ENCODE measurements around the gene PINLYP.
"Not testable (repeated sequence)": the region's sequence is repeated elsewhere in the genome, so short reads cannot be mapped to it uniquely, and the experiment has no call there.

Gene PINLYP

DNA sequence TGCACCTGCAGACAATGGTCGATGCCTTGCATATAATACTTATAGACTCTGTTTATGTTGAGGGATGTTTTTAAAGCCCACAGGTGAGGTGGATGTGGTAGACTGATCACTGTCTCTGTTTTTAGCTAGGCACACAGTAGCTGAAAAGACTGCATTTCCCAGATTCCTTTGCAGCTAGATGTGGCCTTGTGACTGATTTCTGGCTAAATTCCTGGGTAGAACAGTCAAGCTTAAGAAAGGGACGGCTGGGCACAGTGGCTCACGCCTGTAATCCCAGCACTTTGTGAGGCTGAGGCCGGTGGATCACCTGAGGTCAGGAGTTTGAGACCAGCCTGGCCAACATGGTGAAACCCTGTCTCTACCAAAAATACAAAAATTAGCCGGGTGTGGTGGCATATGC, 24.7 kb downstream of the PINLYP start:
- H3K4me3 ChIP-seq (ENCODE audit: low read depth, low read length): not testable (repeated sequence)

DNA sequence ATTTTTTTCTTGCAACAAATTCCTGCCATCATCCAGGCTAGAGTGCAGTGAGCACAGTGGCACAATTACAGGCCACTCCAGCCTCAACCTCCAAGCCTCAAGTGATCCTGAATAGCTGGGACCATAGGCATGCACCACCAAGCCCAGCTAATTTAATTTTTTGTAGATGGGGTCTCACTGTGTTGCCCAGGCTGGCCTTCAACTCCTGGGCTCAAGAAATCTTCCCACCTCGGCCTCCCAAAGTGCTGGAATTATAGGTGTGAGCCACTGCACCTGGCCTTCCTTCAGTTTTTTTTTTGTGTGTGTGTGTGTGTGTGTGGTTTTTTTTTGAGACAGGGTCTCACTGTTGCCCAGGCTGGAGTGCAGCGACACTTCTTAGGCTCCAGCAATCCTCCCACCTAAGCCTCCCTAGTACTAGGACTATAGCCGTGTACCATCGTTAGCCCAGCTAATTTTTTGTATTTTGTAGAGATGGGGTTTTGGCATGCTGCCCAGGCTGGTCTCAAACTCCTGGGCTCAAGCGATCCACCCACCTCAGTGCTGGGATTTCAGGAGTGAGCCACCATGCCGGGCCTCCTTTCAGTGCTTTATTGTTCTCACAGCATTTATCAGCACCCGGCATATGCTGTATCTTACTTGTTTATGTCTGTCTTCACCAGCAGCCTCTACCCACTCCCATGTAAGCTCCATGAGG, 30.4 kb downstream of the PINLYP start:
- no peak overlapping the region for H3K4me3 ChIP-seq (ENCODE audit: low read depth, low read length)

DNA sequence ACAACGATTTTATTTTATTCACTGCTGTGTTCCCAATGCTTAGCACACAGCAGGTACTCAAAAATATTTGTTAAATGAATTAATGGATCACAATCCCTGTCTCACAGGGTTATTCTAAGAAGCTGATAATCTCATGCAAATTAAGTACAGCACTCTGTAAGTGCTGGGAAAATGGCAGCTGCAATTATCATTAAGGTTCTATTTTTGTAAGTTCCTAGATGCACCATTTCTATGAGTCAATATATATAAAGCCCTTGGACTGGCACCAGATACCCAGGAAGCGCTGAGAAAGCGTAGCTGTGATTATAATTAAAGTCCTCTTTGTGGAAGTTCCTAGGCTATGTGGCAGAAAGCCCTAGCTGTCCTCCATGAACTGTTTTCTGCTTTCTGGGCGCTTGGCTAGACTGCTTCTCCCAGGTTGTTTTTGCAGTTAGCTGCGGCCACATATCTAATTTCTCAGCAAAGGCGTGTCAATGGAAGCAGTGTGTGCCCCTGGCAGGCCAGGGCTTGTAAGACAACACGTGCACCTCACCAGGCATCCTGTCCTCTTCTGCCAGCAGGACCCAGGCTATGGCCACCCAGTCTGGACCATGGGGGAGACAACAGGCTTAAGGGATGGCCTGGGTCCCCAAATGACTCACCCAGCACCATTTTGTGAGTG, 31.1 kb downstream of the PINLYP start:
- H3K4me3 ChIP-seq (ENCODE audit: low read depth, low read length): no peak overlapping the region

DNA sequence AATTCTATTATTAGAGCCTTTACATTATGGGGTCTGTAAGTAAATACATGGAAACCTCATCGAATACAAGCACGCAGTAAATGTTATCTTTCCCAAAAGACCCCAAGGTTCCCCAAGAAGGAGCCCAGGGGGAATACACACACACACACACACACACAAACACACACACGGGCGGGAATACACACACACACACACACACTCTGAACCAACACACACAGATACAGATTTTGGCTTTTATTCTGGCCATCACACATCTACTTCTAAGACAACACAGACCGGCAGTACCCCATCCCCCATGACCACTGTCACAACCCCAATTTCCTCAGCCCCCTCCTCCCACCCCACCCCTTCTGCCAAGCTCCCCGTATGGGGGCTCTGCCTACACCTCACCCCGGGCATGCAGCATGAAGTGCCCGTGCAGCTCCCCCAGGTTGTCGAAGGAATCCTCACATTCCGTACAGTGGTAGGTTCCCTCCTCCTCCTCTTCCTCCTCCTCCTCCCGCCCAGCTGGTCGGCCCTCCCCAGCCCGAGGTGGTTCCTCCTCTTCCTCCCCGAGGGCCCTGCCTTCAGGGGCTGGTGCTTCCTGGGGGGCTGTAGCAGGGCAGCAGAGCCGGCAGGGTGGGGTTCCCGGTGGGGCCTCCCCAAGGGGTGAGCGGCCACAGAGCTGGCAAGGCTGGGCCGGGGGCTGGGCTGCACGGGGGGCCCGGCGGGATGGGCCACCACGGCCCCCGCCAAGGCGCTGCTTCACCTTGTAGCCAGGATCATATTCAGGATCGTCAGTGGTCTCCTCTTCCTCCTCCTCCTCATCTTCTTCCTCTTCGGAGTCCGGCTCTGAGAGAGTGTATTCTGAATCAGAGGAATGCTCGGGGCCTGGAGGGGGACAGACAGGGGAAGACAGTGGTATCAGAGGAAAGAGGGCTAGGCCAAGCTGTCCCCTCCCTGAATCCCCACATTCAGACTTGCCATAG, 31.9 kb downstream of the PINLYP start:
- H3K4me3 ChIP-seq (ENCODE audit: low read depth, low read length): no peak overlapping the region

DNA sequence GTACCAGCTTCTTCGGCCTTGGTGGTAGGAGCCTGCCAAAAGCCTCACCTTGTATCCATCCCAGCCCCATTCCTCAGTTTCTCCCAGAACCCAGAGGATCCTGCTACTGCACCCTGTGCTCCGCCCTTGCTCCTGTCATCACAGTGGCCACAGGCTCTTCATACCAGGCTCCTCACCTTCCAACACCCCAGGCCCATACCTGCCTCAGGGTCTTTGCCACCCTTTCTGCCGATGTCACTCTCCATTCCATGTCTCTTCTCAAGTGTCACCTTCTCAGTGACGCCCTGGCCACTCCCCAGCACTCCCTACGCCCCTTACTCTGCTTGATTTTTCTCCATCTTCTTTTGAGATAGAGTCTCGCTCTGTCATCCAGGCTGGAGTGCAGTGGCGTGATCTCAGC, 34.3 kb downstream of the PINLYP start:
- H3K4me3 ChIP-seq (ENCODE audit: low read depth, low read length): no peak overlapping the region

DNA sequence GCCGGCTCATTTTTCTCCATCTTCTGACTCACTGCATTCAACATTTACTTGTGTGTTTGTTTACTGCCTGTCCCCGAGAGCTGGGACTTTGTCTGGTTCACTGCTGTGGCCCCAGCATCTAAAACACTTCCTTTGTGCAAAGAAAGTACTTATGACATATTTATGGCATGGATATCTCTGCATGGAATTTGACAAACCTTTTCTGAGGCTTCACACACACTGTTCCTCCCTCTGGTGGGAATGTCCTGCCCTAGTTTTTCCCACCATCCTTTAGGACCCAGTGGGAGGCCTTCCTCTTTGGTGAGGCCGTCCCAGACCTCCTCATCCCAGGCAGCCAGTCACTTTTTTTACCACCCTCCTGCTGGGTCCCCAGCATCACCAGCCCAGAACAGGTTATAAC, 34.9 kb downstream of the PINLYP start:
- H3K4me3 ChIP-seq (ENCODE audit: low read depth, low read length): no peak overlapping the region

DNA sequence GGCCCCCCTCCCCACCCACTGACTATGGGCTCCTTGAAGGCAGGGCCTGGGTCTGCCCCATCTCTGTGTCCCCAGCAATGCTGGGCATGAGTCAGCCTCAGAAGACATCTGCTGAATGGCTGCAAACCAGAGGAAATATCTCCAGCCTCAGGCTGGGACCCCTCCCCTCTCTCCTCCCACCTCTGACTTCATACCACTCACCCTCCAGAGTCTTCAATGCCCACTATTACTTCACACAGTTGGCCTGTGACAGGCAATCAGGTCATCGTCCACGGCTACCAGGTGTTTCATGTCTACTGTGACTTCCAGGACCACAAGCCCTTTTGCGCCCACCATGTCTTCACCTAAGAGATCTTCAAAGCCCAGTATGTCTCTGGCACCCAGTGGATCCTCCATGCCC, 36.2 kb downstream of the PINLYP start, which contains the start of gene SRRM5:
SRRM5 (plus strand) TSS at position 301 of the 400 bp plus-strand sequence; CDS start at position 335, 34 bp downstream.
- no peak within 1 kb of the TSS for H3K4me3 ChIP-seq (ENCODE audit: low read depth, low read length)

DNA sequence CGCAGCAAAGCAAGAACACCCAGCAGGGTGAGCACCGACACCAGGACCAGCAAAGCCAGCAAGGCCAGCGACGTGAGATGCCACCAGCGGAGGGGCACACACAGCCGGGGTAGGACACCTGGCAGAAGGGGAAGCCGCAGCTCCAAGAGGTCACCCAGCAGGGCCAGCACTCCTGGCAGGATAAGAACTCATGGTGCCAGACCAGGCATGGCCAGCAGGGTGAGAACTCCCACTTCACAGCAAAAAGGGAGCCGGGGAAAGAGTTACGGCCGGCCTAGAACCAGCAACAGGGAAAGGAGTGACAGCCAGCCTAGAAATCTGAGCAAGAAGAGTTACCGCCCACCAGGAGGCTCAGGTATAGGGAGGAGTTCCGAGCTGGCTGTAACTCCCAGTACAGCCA, 36.8 kb downstream of the PINLYP start:
- no peak overlapping the region for H3K4me3 ChIP-seq (ENCODE audit: low read depth, low read length)

DNA sequence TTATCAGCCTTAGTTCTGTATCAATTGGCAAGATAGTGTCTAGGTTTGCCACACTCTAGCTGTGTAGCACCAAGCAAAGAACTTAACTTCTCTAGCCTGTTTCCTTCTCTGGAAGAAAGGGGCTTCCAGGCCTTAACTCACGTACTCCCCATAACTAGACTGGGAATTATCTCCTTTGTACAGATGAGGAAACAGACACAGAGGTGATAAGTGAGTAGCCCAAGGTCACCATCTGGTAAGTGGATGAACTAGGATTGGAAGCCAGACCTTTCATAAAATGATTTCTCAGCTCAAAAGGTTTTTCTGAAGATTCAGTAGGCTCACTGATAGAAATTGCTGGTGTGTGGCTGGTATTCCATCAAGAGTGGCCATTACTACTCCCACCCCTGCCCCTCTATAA, 40.7 kb downstream of the PINLYP start:
- H3K4me3 ChIP-seq (ENCODE audit: low read depth, low read length): no peak overlapping the region

DNA sequence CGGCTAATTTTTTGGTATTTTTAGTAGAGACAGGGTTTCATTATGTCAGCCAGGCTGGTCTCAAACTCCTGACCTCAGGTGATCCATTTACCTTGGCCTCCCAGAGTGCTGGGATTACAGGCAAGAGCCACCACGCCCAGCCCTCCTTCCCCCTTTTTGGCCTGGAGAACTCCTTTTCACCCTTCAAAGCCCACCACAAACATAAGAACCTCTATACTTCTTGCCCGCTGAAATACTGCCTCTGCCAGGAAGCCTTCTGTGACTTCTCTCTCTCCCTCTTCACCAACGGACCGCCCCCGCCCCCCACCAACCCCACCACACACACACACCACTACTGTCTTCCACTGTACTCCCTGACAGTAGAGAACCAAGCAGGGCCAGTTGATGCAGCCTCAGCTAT, 41.4 kb downstream of the PINLYP start:
- H3K4me3 ChIP-seq (ENCODE audit: low read depth, low read length): no peak overlapping the region

DNA sequence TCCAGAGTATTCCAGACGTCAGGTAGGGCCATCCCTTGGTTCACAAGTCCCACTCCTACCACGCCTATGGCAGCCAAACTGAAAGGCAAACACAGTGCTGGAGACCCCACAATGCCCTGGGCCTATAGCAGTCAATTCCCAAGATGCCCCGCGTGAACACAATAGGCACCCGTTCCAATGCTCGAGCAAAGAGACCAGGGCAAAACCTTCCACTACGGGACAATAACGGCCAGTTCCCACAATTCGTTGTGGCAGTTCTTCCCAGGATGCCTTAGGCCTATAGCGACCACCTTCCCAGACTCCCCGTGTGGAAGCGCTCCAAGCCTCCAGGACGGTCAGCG, 43.3 kb downstream of the PINLYP start:
- peak overlapping the region; percentile 77 for H3K4me3 ChIP-seq (ENCODE audit: low read depth, low read length)

DNA sequence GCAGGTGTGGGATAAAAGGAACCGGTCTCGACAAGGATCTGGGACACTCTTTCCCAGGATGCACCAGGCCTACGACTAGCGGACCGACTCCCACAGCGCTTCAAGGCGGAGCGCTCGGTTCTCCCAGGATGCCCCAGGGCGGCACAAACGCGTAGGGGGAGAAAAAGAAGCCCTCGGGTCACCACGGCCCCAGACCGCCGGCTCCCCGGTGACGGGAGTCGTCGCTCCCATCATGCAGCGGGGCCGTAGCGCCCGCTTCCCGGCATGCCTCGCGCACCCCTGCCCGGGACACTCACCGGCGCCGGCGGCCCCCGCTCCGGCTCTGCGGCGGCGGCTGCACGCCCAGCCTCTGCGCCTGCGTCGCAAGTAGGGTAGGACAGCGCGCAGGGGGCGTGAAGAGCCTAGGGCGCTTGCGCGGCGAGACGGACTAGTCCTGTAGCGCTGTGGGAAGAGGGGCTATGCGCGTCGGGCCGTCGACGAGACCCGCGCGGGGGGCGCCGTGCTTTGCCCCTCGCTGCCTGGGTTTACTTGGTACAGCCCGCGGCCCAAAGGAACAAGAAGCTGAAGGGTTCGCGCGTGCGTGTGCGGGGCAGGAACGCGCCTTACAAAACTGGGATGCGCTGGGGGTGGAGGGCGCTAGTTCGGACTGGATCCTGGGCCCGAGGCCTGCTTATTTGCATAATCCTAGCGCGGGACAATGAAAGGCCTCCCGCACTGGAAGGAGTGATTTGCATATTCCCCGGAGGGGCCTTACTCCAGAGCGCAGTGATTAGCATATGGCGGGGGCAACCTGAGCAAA, 43.9 kb downstream of the PINLYP start, which contains the start of gene ZNF428:
ZNF428 (minus strand) TSS at position 368 of the 799 bp plus-strand sequence. CDS start 5,325 bp downstream, outside the sequence.
- peak within 1 kb of the TSS; percentile 77 for H3K4me3 ChIP-seq (ENCODE audit: low read depth, low read length)

DNA sequence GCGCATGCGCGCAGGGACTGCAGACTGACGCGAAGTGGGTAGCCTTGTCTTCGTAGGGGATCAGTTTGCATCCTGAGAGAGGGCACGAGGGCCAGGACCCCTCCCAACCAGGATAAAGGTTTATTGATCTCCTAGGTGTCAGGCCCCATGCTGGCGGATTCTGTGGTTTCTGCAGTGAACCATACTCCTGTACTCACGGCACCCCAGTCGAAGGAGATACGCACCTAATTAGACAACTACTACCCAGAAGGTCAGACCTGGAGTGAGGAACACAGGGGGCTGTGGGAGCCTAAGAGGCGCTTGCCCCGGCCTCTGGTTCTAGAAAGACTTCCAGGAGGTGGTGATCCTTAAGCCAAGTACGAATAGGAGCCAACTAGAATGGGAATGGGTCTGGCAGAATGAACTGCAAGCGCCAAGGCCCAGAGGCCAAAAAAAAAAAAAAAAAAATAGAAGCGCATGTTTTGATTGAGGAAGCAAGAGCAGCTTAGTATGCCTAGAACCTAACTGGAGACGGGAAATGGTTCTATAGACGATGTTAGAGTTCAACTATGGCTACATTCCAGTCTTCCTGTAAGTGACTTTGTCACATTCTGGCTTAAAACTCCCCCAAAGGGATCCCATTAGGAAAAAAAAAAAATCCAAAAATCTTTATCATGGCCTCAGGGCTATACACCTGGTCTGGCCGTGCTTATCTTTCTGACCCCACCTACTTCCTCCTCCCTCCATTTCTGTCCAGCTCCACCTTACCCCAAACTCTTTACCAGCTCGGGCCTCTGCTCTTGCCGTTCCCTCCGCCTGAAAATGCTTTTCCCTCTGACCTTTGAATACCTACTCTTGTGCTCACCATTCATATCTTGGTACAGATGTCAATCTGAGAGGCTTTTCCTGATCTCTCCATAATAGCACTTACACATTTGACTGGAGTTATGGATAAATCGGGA, 44.7 kb downstream of the PINLYP start:
- H3K4me3 ChIP-seq (ENCODE audit: low read depth, low read length): peak overlapping the region; percentile 77

DNA sequence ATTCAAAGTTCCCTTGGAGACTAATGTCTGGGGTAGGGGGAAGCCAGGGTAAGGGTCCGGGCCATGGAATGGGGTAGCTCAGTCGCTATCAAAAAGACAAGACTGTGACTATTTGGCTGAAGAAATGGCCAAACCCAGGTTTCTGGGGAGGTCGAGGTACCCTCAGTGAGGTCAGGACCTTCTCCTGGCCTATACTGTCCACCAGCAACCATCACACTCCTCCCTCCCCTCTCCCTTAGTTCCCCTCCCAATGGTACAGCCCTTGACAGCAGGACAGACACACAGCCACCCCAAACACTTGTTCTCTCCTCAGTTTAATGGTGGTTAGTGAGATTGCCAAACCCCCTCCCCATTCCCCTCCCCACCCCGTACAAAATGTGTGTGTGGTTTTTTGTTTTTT, 46.5 kb downstream of the PINLYP start:
- no peak overlapping the region for H3K4me3 ChIP-seq (ENCODE audit: low read depth, low read length)

DNA sequence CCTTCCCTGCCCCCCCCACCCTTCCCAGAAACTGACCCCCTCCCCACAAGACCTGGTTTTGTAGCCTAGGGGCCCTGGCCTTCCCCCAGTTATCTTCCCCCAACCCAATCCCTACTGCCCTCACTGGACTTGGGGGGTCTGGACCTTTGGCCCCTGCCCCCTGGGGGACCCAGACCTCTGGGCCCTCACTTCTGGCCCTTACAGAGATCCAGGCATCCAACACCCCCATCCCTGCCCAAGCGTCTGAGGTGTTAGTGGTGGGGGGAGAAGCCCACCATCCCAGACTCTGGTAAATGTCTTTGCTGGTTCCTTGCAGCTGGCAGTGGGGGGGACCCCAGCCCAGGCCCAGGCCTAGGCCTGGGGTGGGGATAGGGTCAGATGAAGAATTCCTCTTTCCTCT, 47.4 kb downstream of the PINLYP start:
- no peak overlapping the region for H3K4me3 ChIP-seq (ENCODE audit: low read depth, low read length)

DNA sequence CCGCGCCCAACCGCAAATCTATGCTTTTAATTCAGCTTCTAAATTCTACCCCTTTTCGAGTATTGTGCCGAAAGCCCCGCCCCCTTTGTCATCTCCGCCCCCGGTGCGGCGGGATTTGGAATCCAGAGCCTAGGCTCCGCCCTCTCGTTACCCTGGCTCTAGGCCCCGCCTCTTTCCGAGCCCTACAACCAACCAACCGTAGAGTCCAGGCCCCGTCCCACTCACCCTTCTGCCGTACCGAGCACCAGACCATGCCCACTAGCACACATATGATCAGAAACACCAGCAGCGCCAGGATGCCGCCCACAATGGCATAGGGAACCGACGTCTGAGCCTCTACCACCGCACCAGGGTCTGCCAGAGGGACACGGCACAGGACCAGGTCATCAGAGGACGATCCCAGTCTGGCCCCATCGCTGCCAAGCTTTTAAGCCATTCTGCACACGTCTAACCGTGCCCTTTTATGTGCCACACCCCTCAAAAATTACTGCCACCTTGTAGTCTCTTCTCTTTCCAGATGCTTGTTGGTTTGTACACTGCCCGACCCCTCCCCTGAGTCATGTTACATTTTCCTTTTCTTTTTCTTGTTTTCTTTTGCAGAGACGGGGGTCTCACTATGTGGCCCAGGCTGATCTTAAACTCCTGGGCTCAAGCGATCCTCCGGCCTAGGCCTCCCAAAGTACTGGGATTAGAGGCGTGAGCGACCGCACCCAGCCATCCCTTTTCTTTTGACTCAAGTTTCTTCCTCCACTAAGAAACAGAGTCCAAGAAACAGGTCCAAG, 48.5 kb downstream of the PINLYP start:
- H3K4me3 ChIP-seq (ENCODE audit: low read depth, low read length): no peak overlapping the region

DNA sequence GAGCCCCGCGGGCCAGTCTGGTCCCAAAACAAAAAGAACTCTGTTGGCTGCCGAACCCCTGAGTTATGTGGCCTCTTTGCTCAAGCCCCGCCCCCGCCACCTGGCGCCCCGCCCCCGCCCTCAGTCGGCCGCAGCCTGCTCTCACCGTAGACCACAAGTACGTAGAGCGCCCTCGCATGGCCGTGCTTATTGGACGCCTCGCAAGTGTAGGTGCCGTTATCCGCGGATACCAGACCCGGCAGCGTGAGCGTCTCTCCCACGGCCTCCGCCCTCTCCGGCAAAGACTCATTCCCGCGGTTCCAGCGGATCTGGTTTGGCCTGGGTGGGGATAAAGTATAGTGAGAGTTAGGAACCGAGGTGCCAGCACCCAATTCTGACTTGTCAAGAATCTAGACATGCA, 49.3 kb downstream of the PINLYP start:
- H3K4me3 ChIP-seq (ENCODE audit: low read depth, low read length): no peak overlapping the region

DNA sequence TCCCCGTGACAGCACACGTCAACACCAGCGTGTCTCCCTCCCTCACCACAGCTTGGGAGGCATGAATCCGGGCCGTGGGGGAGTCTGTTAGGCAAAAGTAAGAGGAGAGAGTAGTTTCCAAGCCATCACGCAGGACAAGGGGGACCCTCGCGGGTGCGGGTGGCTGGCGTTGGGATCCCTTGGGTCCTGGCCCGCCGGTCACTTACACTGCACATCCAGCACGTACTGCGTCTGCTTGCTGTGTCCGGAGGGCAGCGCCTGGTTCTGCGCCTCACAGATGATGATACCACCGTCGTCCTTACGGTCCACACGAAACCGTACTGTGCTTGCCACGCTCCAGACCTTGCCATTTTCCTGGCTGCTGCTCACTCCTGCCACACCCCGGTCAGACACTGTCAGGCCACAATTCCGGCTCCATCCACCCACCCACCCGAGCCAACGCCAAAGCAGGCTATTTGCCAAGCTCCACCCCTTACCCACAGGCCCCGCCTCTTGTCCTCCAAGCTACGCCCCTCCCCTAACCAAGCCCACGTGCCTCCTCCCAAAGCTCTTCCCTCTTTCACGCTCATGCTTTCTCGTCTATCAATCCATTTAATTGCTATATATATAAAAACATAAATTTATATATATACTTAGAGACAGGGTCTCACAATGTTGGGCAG, 50.4 kb downstream of the PINLYP start:
- no peak overlapping the region for H3K4me3 ChIP-seq (ENCODE audit: low read depth, low read length)

Data from iPS-11a (cell line).